Aorta (tissue), 5 donors: Measurements from ENCODE around the gene CCDC15. TPM values are rescaled to one million over a fixed set of nuclear protein-coding genes. Genes with fewer than 3 reads are reported as not detected.

Experiments used
- ATAC-seq: fragments of 200-7000 bp; cut with Tn5 transposase; one replicate; pipeline ENCODE4 v1.9.1; 2022; ENCODE audit warnings: moderate library complexity; ENCODE audit not compliant: low FRiP score
- DNase-seq, 2 donors: peaks; one replicate each; pipeline ENCODE4 v3.0.0-alpha.2; 2020
- H3K27ac ChIP-seq, 2 donors: one replicate each; pipeline ENCODE4 v1.5.1; 2013; ENCODE audit warnings: low read length in 2 of 2, mild to moderate bottlenecking in 2 of 2, moderate library complexity in 2 of 2, control low read depth in 1 of 2, inconsistent platforms in 1 of 2, low read depth in 1 of 2
- H3K27me3 ChIP-seq, 2 donors: one replicate each; pipeline ENCODE4 v1.6.1; 2013; ENCODE audit warnings: control low read depth in 1 of 2, low read length in 1 of 2, mild to moderate bottlenecking in 1 of 2, moderate library complexity in 1 of 2; ENCODE audit not compliant: insufficient read depth in 2 of 2, control insufficient read depth in 1 of 2
- H3K36me3 ChIP-seq, 2 donors: one replicate each; pipeline ENCODE4 v1.6.1; 2013; ENCODE audit warnings: control low read depth in 1 of 2, low read length in 1 of 2, mild to moderate bottlenecking in 1 of 2; ENCODE audit not compliant: insufficient read depth in 2 of 2, control insufficient read depth in 1 of 2
- H3K4me1 ChIP-seq, 2 donors: one replicate each; pipeline ENCODE4 v1.6.1; 2013; ENCODE audit warnings: low read length in 2 of 2, control low read depth in 1 of 2, mild to moderate bottlenecking in 1 of 2, moderate library complexity in 1 of 2; ENCODE audit not compliant: insufficient read depth in 2 of 2, control insufficient read depth in 1 of 2
- H3K4me3 ChIP-seq, 2 donors: one replicate each; pipeline ENCODE4 v1.5.1; 2013; ENCODE audit warnings: low read length in 2 of 2, control low read depth in 1 of 2, mild to moderate bottlenecking in 1 of 2
- H3K9me3 ChIP-seq: one replicate; pipeline ENCODE4 v1.6.1; 2013; ENCODE audit warnings: mild to moderate bottlenecking, low read length; ENCODE audit not compliant: control insufficient read depth
- WGBS, 2 donors: extraction: QIAGEN DNeasy Blood & Tissue Kit; methylation state at CpG; one replicate each; pipeline ENCODE4 v1.1.7; 2013; 5-methylcytosine and 5-hydroxymethylcytosine counted together
- intact Hi-C, 2 donors: fragments of 100-400 bp; cut with DNase I; formaldehyde crosslinking; loops; one replicate each; pipeline versions ENCODE4 v1.14.2 to v1.15.0; 2022
- polyA plus RNA-seq, 2 donors: library from polyadenylated mRNA; stranded (reverse); fragments of 200-250 nt; gene quantifications; one replicate each; pipeline ENCODE4 v1.2.3, GENCODE V29; 2013
- total RNA-seq, 2 donors: library from RNA; stranded (reverse); fragmentation: NEBNext Ultra II Directional; extraction: Animal tissue kit (Norgen Biotek cat#: 25700); gene quantifications; one replicate each; pipeline ENCODE4 v1.2.1, GENCODE V29; 2021
- donor health status: healthy with polysubstance abuse.
- donor health status: Bipolar disorder and iron deficiency.
- donor health status: DM: no; HTN: no; CAD: no.
- donor health status: DM: no; HTN: no; CAD: no.
- donor health status: DM: yes; HTN: yes; CAD: no.

The CCDC15 gene
- total and polyA plus RNA-seq, 4 donors = 0.13 to 1.5 (median 0.79) TPM

DNA sequence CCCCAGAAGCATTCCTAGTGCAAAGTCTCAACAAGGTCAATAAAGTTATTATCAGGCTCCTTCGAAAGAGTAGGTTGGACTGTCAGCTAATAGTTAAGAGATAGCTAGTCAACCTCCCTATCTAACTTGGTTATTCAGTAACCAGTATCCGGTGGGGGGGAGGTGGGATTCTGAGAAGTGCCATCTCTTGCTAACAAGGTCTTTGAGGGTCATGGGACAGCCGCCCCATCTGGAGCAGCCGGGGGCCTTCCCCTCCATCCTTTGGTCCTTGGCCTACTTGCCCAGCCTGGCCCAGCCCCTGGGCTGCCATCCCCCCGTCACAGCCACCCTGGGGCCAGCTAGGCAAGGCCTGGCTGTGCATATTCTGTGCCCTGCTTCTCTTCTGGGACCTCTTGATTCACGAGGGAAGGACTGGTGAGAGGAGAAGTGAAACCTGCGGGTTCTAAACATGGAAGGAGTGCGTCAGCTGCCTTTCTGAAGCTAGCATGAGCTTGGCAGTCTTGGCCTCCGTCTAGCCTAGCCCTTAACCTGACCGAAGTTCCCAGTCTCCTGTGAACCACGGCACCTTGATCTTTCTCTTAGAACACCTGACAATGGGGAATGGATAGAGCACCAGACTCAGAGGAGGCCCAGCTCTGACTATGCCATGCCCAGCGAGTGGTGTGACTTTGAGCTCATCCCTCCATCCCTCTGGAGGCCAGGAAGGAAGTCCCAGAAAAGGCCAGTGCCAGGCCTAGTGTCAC lies 118.4 kb downstream of the CCDC15 start:
- DNase-seq (no peak), ATAC-seq (no peak)
- intact Hi-C loops = no loop called here
- Histone ChIP-seq H3K4me1 (no peaks in the 10 kb centered on the region), H3K4me3 (no peak overlapping the region), H3K27ac (no peak overlapping the region), H3K36me3 (no peaks in the 10 kb centered on the region), H3K9me3 (no peaks in the 10 kb centered on the region), H3K27me3 (no peaks in the 10 kb centered on the region)
- WGBS, 2 donors = 89% methylated on average over 12 of the region's 12 CpGs

- Histone ChIP-seq H3K27me3 (no peaks in the 10 kb centered on the region), H3K27ac (no peak overlapping the region), H3K4me3 (no peak overlapping the region), H3K36me3 (no peaks in the 10 kb centered on the region), H3K9me3 (no peaks in the 10 kb centered on the region), H3K4me1 (no peaks in the 10 kb centered on the region)
- 94 to 97% methylated on average over 12 of the region's 12 CpGs for WGBS, 2 donors
- DNase-seq (no peak), ATAC-seq (no peak)
- intact Hi-C loops = no loop called here
Measured at GRCh38 chr11:125072961-125073590, 119.1 kb downstream of the CCDC15 start.

DNA sequence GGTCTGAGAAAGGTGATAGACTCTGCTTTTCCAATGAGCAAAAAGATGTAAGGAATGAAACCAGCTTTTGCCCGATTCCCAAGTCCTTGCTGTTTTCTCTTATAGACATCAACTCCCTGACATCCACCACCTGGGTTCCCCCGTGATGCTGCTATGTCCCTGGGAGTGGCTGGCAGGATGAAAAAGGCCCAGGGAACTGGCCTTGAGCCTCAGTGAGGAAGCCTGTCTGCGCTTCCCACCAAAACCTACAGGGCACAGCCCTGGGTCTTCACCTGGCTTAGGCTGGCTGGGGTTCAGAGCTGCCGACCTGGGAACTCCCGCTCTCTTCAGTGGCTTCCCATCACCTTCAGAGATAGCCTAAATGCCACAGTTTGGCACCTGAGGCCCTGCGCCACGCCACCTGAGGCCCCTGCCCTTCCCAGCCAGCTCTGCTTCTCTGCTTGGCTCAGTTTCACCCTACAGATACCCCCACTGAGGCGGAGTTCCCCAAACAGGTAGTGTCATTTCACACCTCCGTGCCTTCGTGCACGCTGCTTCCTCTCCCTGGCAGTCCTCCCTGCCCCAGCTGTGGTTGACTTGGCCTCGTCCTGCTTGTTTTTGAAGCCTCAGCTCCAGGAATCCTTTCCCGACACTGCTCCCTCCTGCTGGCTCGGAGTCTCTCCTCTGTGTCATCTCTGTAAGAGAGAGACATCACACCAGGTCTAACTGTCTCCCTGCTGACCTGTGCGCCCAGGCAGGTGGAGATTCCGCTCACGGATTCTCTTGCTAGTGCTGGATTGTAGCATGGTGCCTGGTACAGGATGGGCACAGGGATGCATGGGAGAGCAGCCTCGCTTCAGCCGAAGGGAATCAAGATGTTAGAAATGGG lies 119.8 kb downstream of the CCDC15 start:
- no peak for DNase-seq
- WGBS, 2 donors = 84 to 89% methylated on average over 19 of the region's 19 CpGs

DNA sequence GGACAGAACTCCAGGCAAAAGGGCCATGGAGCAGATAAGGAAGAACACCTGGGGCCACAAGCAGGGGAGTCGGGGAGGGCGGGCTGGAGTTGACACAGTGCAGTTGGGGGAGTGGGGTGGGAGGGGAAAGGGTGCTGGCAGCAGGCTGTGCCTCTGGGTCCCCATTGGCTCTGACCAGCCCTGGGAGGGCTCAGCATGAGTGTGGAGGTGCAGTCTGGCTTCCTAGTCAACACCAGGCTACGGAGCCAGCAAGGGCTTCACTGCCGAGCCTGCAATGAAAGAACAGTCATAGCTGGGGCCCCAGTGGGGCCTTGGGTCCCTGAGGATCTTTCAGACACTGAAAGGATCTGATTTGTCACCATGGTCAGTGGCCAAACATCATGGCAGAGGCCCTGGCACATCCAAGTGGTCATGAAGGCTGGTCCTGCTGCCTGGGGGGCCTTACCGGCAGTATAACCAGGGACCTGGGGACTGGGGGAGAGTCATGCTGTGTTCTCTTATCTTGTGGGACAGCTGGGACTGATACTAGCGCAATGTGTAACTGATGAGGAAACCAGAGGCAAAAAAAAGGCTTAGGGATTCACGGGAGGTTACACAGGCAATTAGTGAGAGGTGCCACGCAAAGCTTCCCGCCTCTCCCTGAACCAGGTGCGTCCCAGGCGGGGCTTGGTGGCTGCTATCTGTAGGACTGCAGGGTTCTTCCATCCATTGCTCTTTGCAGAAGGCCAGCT lies 120.7 kb downstream of the CCDC15 start:
- ATAC-seq = no peak
- Histone ChIP-seq H3K4me1 (no peaks in the 10 kb centered on the region), H3K9me3 (no peaks in the 10 kb centered on the region), H3K27ac (no peak overlapping the region), H3K27me3 (no peaks in the 10 kb centered on the region), H3K4me3 (no peak overlapping the region), H3K36me3 (no peaks in the 10 kb centered on the region)
- WGBS, 2 donors = 88 to 89% methylated on average over 11 of the region's 11 CpGs
- DNase-seq = no peak
- intact Hi-C loops = no loop called here

More for the DNA sequence above, 119.8 kb downstream of the CCDC15 start:
- Histone ChIP-seq H3K4me1 (no peaks in the 10 kb centered on the region), H3K4me3 (no peak overlapping the region), H3K27ac (no peak overlapping the region), H3K27me3 (no peaks in the 10 kb centered on the region), H3K36me3 (no peaks in the 10 kb centered on the region), H3K9me3 (no peaks in the 10 kb centered on the region)
- intact Hi-C loops = no loop called here
- ATAC-seq = no peak

- Histone ChIP-seq H3K4me1 (no peaks in the 10 kb centered on the region), H3K9me3 (no peaks in the 10 kb centered on the region), H3K4me3 (no peak overlapping the region), H3K27ac (no peak overlapping the region), H3K27me3 (no peaks in the 10 kb centered on the region), H3K36me3 (no peaks in the 10 kb centered on the region)
- intact Hi-C loops = no loop called here
- ATAC-seq (no peak), DNase-seq (no peak)
- 80 to 84% methylated on average over 7 of the region's 7 CpGs for WGBS, 2 donors
Measured at GRCh38 chr11:125075242-125075625, 121.2 kb downstream of the CCDC15 start.

DNA sequence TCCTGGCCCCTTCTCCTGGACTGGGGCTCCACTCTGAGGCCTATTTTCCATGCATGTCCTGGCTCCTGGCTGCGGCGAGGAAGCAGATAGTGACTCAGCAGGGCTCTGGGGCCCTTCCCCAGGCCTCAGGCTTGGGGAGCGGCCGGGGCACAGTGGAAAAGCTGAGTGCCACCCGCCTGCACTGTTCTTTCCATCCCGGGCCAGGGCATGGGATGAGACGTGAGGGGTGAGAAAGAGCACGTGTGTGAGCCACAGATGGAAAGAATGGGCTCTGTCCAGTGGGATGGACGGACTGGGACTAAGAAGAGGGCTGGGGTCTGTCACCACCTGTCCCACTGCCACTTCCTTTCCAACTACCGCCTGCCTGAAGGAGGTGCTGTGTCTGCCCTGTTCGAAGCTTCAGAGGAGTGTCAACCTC lies 121.9 kb downstream of the CCDC15 start:
- Histone ChIP-seq H3K36me3 (no peaks in the 10 kb centered on the region), H3K27ac (no peak overlapping the region), H3K4me1 (no peaks in the 10 kb centered on the region), H3K4me3 (no peak overlapping the region), H3K27me3 (no peaks in the 10 kb centered on the region), H3K9me3 (no peaks in the 10 kb centered on the region)
- DNase-seq (no peak), ATAC-seq (no peak)
- 81 to 83% methylated on average over 11 of the region's 11 CpGs for WGBS, 2 donors
- intact Hi-C loops = no loop called here

- intact Hi-C loops = no loop called here
- ATAC-seq (no peak), DNase-seq (no peak)
- H3K27me3 ChIP-seq = no peaks in the 10 kb centered on the region
- H3K4me1 ChIP-seq = no peaks in the 10 kb centered on the region
- H3K36me3 ChIP-seq = no peaks in the 10 kb centered on the region
- H3K27ac ChIP-seq = no peak overlapping the region
- WGBS, 2 donors = 81 to 86% methylated on average over 14 of the region's 14 CpGs
- no peaks in the 10 kb centered on the region for H3K9me3 ChIP-seq
- no peak overlapping the region for H3K4me3 ChIP-seq
Measured at GRCh38 chr11:125076378-125076945, 122.5 kb downstream of the CCDC15 start.

GRCh38 chr11:125078016-125078415 lies 124.0 kb downstream of the CCDC15 start:
- intact Hi-C loops = no loop called here
- Histone ChIP-seq H3K4me1 (no peaks in the 10 kb centered on the region), H3K9me3 (no peaks in the 10 kb centered on the region), H3K27me3 (no peaks in the 10 kb centered on the region), H3K27ac (no peak overlapping the region), H3K36me3 (no peaks in the 10 kb centered on the region), H3K4me3 (no peak overlapping the region)
- ATAC-seq = no peak
- WGBS, 2 donors = 90 to 97% methylated on average over 11 of the region's 11 CpGs
- DNase-seq = no peak
